OCI-LY7 (cell line): ENCODE data around the gene CDC6. TPM values are rescaled to one million over a fixed set of nuclear protein-coding genes. Genes with fewer than 3 reads are reported as not detected.

Experiments
- BruUV-seq: library from RNA; stranded (reverse); fragments of 400-500 nt; replicated peaks from 2 replicates; lab custom pipeline; 2021; lab: Mats Ljungman, UMichigan
- CTCF ChIA-PET: fragments of 300-600 bp; sonication (Branson Sonifier 250); formaldehyde crosslinking; loops from one replicate; lab custom pipeline; 2022; ENCODE audit warnings: antibody characterized with exemption; ENCODE audit not compliant: unreplicated experiment; lab: Charles Lee
- POLR2A ChIA-PET: fragments of 300-600 bp; sonication (Branson Sonifier 250); formaldehyde crosslinking; loops from one replicate; lab custom pipeline; 2022; ENCODE audit warnings: antibody characterized with exemption; lab: Charles Lee
- DNase-seq: peaks from one replicate; pipeline ENCODE4 v3.0.0-alpha.2; 2015; ENCODE audit warnings: low spot score
- H2AFZ ChIP-seq: fragments of 200-600 bp; sonication (generic), shearing (Covaris generic); 2 replicates; pipeline ENCODE4 v1.6.1; 2014; ENCODE audit warnings: mild to moderate bottlenecking, antibody characterized with exemption, low read length, moderate library complexity
- H3K27ac ChIP-seq: fragments of 200-600 bp; sonication (generic); 2 replicates; pipeline ENCODE4 v1.5.1; 2014; ENCODE audit warnings: mixed run types, low read depth, mild to moderate bottlenecking, moderate library complexity, low read length, inconsistent platforms; ENCODE audit not compliant: poor library complexity, severe bottlenecking
- H3K36me3 ChIP-seq: fragments of 200-600 bp; sonication (generic); 2 replicates; pipeline ENCODE4 v1.6.1; 2014; ENCODE audit warnings: mild to moderate bottlenecking, antibody characterized with exemption, low read length, moderate library complexity, mixed read lengths; ENCODE audit not compliant: insufficient read depth
- H3K4me1 ChIP-seq: fragments of 200-600 bp; sonication (generic); 2 replicates; pipeline ENCODE4 v1.5.1; 2014; ENCODE audit warnings: mild to moderate bottlenecking, low read length; ENCODE audit not compliant: insufficient read depth, poor library complexity, severe bottlenecking
- H3K4me2 ChIP-seq: fragments of 200-600 bp; sonication (generic); 2 replicates; pipeline ENCODE4 v1.6.1; 2014; ENCODE audit warnings: mild to moderate bottlenecking, low read length
- H3K4me3 ChIP-seq: fragments of 200-600 bp; sonication (generic); 2 replicates; pipeline ENCODE4 v1.5.1; 2014; ENCODE audit warnings: mild to moderate bottlenecking, low read depth, low read length; ENCODE audit not compliant: poor library complexity, severe bottlenecking
- H3K79me2 ChIP-seq: fragments of 200-600 bp; sonication (generic); 2 replicates; pipeline ENCODE4 v1.6.1; 2016; ENCODE audit warnings: low read depth, mild to moderate bottlenecking, low read length, moderate library complexity, mixed read lengths; ENCODE audit not compliant: insufficient read depth
- H3K9me2 ChIP-seq: fragments of 200-600 bp; sonication (generic); 2 replicates; pipeline ENCODE4 v1.6.1; 2016; ENCODE audit warnings: mild to moderate bottlenecking, low read length, mixed read lengths; ENCODE audit not compliant: insufficient read depth
- H3K9me3 ChIP-seq: fragments of 200-600 bp; sonication (generic); 2 replicates; pipeline ENCODE4 v1.6.1; 2014; ENCODE audit warnings: mild to moderate bottlenecking, mixed run types, low read length, mixed read lengths
- H4K20me1 ChIP-seq: fragments of 200-600 bp; sonication (generic); 2 replicates; pipeline ENCODE4 v1.6.1; 2014; ENCODE audit warnings: mild to moderate bottlenecking, antibody characterized with exemption, low read length, moderate library complexity, mixed read lengths; ENCODE audit not compliant: insufficient read depth
- EZH2phosphoT487 ChIP-seq: fragments of 200-600 bp; sonication (generic); IDR thresholded peaks from 2 replicates; pipeline ENCODE4 v1.6.1; 2018; ENCODE audit warnings: low read depth, borderline replicate concordance, mild to moderate bottlenecking, mixed run types, antibody characterized with exemption, low read length, moderate library complexity, mixed read lengths
- intact Hi-C: fragments of 100-400 bp; cut with micrococcal nuclease; formaldehyde crosslinking; loops from one replicate; pipeline ENCODE4 v1.10.0; 2022; ENCODE audit not compliant: unreplicated experiment
- total RNA-seq, 2 experiments: library from RNA; depleted of rRNA in 1 of 2; stranded (reverse); fragments of >200 nt in 1 of 2; shearing (Covaris generic) in 1 of 2; gene quantifications; 2 replicates each; pipeline ENCODE4 v1.2.3, GENCODE V29; 2014 to 2022
- TF ChIP-seq, protein P1 (sequence below): fragments of 200-600 bp; sonication (generic); conservative IDR thresholded peaks from 2 replicates; pipeline ENCODE4 v1.5.1; 2014; ENCODE audit warnings: mild to moderate bottlenecking, antibody characterized with exemption, low read length, moderate library complexity, mixed read lengths

Gene CDC6
- total RNA-seq, 2 experiments from 2014 or later = 75.2 to 132 TPM

DNA sequence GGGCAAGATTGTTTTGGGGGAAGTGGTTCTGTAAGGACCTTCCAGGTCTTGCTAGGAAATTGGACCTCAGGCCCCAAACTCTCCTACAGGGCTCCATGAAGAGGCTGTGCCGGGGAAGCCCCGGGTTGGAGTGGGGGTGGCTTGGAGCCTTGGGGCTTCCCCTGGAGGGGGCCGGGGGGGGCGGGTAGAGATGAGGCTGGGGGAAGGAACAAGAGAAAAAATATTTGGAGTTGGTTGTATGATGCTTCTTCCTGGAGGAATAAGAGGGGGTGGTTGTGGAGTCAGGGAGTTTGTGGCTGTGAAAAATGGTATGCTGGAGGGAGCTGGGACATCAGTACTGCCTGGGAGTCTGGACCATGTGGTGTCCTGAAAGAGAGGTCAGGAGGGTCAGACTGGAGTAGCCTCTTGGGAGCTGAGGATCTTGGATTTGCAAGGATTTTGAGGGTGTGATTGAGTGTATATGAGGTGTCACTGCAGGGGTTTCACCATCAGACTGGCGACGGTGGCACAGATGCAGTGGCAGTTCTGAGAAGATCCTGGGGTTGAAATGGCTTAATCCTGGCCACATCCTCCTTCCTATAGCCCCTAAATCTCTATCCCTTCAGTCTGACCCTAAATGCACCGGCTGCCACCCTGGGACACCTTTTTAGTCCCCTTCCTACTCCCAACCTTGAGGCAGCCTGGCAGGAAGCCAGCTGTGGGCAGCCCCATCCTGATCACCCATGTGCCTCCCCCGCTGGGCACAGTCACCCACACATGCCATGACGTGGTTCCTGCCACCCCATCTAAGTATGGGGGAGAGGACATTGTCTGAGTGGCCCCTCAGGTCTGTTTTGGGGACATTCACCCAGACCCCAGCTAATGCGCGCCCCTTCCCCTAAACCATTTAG, 32.2 kb downstream of the CDC6 start:
- H3K9me2 ChIP-seq = no peaks in the 10 kb centered on the region
- intact Hi-C loops = no loop called here
- H3K4me2 ChIP-seq = peak overlapping the region; percentile 93; the same call in 1 of the 2 replicates
- H3K27ac ChIP-seq = no peak overlapping the region
- POLR2A ChIA-PET = no interaction called here
- peaks cover 68% of the 10 kb centered on the region for H3K4me1 ChIP-seq
- TF ChIP-seq, protein P1, sequence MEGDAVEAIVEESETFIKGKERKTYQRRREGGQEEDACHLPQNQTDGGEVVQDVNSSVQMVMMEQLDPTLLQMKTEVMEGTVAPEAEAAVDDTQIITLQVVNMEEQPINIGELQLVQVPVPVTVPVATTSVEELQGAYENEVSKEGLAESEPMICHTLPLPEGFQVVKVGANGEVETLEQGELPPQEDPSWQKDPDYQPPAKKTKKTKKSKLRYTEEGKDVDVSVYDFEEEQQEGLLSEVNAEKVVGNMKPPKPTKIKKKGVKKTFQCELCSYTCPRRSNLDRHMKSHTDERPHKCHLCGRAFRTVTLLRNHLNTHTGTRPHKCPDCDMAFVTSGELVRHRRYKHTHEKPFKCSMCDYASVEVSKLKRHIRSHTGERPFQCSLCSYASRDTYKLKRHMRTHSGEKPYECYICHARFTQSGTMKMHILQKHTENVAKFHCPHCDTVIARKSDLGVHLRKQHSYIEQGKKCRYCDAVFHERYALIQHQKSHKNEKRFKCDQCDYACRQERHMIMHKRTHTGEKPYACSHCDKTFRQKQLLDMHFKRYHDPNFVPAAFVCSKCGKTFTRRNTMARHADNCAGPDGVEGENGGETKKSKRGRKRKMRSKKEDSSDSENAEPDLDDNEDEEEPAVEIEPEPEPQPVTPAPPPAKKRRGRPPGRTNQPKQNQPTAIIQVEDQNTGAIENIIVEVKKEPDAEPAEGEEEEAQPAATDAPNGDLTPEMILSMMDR = no peak
- no peak for TF ChIP-seq EZH2phosphoT487
- no peak overlapping the region for H2AFZ ChIP-seq
- no peaks in the 10 kb centered on the region for H3K9me3 ChIP-seq
- H3K79me2 ChIP-seq = no peaks in the 10 kb centered on the region
- CTCF ChIA-PET = interaction anchor here (0.7 kb wide), 1 partner anchor 10 kb away, joined by 3 read pairs; no protein-coding TSS in a partner anchor
- peaks cover 9% of the 10 kb centered on the region; the same call in 1 of the 2 replicates for H4K20me1 ChIP-seq
- no peak for DNase-seq
- no TSS peak for BruUV-seq
- H3K36me3 ChIP-seq = no peaks in the 10 kb centered on the region
- H3K4me3 ChIP-seq = no peak overlapping the region

DNA sequence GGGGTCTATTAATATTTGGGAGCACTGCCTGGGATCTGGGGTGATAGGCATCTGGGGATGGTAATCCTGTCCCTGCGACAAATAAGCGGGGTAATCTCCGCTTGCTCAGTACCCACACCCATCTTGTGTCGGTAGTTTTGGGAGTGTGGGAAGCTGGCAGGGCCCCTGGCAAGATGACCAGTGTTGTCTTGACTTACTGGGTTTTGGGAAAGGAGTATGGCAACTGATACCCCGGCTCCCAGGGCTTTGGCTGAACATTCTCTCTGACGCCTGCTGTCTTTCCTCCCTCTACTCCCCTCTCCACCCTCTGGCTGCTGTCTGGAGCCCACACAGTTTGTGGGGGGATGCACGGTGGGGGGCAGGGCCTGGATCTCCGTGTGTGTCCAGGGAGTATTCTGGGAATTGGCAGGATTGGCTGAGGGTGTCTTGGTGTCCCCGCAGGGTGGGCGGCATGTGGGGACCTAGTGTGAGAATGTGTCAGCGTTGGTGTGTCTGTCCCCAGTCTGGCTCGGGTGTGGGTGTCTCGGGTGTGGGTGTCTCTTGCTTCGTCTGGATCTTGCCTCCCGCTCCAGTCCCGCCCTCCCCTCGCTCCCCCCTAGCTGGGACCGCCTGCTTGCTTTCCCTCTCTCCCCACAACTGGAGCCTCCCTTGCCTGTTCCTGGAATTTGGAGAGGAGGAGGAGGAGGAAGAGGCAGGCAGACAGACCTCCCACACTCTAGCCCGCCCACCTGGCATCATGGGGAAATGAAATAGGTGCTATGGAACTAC, 33.3 kb downstream of the CDC6 start:
- ChIA-PET POLR2A (no interaction called here), CTCF (no interaction called here)
- H3K79me2 ChIP-seq = no peaks in the 10 kb centered on the region
- H3K4me1 ChIP-seq = peaks cover 72% of the 10 kb centered on the region
- H2AFZ ChIP-seq = no peak overlapping the region
- H3K36me3 ChIP-seq = no peaks in the 10 kb centered on the region
- H3K27ac ChIP-seq = no peak overlapping the region
- DNase-seq = no peak
- H3K4me2 ChIP-seq = peak overlapping the region; percentile 79; the same call in 1 of the 2 replicates
- H3K4me3 ChIP-seq = no peak overlapping the region
- no peaks in the 10 kb centered on the region for H3K9me3 ChIP-seq
- no peaks in the 10 kb centered on the region for H3K9me2 ChIP-seq
- peaks cover 15% of the 10 kb centered on the region for H4K20me1 ChIP-seq
- no TSS peak for BruUV-seq
- intact Hi-C loops = no loop called here
- TF ChIP-seq, protein P1 = no peak
- TF ChIP-seq EZH2phosphoT487 = no peak
